T-helper 1 cell treated with Interleukin-12 subunit alpha and Interleukin-12 subunit beta and Interleukin-4 antibody, amounts not matched to agents 30 ng/mL and 1 ng/mL, for 36 hours (primary cell): ENCODE results near the gene PRAMEF11. TPM values are rescaled to one million over a fixed set of nuclear protein-coding genes. Genes with fewer than 3 reads are reported as not detected.
"Not testable (repeated sequence)": the region's sequence is repeated elsewhere in the genome, so short reads cannot be mapped to it uniquely, and the experiment has no call there.

Source experiments
- intact Hi-C: fragments of 100-400 bp; cut with micrococcal nuclease; formaldehyde crosslinking; loops from one replicate; pipeline ENCODE4 v1.15.1; 2024
- total RNA-seq: library from RNA; stranded (reverse); gene quantifications from 2 replicates; pipeline ENCODE4 v1.2.3, GENCODE V29; 2022

Gene PRAMEF11
- total RNA-seq: not detected in 2 replicates

DNA sequence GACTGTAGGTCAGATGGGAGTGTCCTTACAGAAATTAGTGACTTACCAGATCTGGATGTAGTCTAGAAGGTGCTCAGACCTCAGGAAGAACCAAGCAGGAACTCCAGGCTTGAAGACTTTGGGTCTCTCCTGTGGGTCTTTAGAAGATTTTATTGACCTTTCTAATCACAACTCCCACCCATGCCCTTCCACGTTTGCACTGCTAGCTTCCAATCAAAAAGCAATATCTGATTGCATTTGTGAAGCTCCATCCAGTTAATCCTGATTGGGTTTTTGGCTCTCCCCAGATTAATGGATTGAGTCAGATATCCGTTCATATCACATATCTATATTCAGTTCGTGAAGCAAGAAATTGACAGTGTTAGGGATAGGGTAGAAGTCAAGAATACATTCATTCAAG lies at the start of gene PRAMEF11:
Gene PRAMEF11, minus strand, starts transcription at position 101 of the 400 bp plus-strand sequence. CDS start 2,621 bp downstream, outside the sequence.
- intact Hi-C loops: not testable (repeated sequence)

DNA sequence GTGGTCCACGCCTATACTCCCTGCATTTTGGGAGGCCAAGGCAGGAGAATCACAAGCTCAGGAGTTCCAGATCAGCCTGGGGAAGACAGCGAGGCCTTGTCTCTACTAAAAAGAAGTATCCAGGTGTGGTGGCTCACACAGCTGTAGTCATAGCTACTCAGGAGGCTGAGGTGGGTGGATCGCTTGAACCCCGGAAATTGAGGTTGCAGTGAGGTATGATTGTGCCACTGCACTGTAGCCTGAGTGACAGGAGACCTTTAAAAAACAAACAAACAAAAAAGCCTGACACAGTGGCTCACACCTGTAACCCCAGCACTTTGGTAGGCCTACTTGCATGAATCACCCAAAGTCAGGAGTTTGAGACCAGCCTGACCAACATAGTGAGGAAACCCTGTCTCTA lies 47.2 kb upstream of the PRAMEF11 start:
- intact Hi-C loops: not testable (repeated sequence)

DNA sequence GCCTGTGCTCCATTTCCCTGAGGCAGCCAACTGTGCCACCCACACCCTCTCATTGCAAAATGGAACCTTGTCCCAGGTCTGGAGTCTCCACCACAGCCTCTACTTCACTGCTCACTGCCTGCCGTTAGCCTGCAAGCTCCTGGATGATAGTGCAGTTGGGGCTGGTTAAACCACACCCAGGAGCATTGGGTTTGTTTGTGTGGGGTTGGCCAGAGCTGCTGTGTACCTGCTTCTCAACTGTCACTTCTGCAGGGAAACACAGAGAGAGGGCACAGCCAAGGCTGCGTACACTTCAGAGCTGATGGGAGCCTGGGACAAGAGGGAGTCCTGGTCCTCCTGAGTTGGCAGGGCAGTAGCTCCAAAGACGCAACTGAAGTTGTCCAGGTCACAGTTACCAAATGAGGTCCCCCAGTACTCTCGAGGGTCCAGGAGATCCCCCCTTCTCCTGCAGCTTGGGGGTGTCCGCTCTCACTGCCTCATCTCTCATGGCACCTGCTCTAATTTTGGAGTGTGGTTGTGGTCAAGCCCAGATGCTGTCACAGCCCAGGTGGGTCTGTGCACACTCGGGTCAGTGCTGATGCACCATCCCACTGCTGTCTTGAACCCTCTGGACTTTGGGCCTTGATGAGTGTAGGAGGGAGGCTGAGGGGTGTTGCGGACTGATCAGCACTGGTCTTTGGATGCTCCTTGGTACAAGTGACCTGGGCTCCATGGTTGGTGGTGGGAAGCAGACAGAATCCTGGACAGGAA lies 32.1 kb upstream of the PRAMEF11 start:
- intact Hi-C loops: not testable (repeated sequence)

DNA sequence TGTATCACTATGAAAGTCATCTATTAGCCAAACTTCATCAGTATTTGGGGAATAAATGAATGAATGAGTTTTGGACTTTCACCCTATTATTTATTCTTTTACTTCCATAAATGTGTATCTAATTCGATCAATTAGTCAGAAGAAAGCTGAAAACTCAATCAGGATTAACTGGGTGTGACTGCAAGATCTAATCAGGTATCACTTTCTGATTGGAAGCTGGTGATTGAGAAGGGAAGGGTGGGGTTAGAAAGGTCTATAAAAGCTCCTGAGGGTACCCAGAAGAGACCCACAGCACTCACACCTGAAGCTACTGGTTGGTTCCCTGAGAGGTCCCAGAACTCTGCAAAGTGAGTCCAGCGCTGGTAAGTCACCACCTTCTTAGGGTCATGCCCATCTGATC lies 25.6 kb upstream of the PRAMEF11 start, which contains the start of gene PRAMEF2:
Gene PRAMEF2, plus strand, starts transcription at position 301 of the 400 bp plus-strand sequence. CDS start 1,924 bp downstream, outside the sequence.
- intact Hi-C loops: not testable (repeated sequence)

DNA sequence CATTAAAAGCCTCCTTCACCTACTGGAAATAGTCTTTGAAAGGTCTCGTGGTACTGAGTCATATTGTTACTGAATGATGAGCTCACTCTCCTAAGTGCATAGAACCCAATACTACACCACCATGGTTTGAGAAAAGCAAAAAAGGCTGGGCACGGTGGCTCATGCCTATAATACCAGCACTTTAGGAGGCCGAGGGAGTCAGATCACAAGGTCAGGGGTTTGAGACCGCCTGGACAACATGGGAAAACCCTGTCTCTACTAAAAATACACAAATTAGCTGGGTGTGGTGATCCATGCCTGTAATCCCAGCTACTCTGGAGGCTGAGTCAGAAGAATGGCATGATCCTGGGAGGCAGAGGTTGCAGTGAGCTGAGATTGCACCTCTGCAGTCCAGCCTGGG lies 20.6 kb upstream of the PRAMEF11 start:
- intact Hi-C loops: no loop called here

DNA sequence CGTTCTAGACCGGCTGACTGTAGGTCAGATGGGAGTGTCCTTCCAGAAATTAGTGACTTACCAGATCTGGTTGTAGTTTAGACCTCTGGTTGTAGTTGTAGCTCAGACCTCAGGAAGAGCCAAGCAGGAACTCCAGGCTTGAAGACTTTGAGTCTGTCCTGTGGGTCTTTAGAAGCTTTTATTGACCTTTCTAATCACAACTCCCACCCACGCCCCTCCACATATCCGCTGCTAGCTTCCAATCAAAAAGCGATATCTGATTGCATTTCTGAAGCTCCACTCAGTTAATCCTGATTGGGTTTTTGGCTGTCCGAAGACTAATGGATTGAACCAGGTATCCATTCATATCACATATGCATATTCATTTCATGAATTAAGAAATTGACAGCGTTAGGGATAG lies 17.4 kb upstream of the PRAMEF11 start, which contains the start of gene HNRNPCL1:
Gene HNRNPCL1, minus strand, starts transcription at position 101 of the 400 bp plus-strand sequence. CDS start 431 bp downstream, outside the sequence.
- intact Hi-C loops: not testable (repeated sequence)

DNA sequence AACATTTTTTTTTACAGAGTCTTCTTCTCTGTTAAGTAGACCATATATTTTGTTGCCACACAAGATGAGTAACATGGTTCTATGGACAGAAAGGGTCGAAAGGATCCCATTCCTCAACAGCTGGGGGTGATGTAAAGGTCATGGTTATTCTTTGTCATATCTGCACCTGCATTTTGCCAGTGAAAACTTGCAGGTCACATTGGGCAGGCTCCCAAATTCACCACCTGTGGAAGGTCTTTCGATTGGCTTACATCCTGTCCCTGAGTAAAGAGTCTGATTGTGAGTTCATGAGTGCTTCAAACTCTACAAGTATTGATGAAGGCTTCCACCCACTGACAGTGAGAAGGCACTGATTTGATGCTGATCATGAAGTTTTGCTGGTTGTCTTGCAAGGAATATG lies 2.0 kb upstream of the PRAMEF11 start:
- intact Hi-C loops: not testable (repeated sequence)

DNA sequence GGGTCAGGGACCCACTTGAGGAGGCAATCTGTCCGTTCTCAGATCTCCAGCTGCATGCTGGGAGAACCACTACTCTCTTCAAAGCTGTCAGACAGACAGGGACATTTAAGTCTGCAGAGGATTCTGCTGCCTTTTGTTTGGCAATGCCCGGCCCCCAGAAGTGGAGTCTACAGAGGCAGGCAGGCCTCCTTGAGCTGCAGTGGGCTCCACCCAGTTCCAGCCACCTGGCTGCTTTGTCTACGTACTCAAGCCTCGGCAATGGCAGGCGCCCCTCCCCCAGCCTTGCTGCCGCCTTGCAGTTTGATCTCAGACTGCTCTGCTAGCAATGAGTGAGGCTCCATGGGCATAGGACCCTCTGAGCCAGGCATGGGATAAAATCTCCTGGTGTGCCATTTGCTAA lies 12.1 kb downstream of the PRAMEF11 start:
- intact Hi-C loops: not testable (repeated sequence)

DNA sequence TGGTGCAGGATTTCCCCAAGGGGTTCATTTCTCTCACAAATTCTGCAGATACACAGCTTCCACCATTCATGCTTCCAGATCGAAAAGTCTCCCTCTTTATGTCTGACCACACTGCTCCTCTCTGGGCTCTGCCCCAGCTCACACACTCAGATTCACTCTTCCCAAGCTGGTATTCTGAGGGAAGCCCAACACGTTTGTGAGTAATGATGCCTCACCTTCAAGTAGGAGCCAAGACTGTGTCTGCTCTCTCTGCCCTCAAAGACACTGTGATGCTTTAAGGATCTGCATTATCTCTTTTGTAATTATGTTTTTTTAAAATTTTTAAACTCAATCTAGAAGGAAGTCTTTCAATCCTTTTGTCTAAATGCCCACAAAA lies 19.8 kb downstream of the PRAMEF11 start:
- intact Hi-C loops: no loop called here

DNA sequence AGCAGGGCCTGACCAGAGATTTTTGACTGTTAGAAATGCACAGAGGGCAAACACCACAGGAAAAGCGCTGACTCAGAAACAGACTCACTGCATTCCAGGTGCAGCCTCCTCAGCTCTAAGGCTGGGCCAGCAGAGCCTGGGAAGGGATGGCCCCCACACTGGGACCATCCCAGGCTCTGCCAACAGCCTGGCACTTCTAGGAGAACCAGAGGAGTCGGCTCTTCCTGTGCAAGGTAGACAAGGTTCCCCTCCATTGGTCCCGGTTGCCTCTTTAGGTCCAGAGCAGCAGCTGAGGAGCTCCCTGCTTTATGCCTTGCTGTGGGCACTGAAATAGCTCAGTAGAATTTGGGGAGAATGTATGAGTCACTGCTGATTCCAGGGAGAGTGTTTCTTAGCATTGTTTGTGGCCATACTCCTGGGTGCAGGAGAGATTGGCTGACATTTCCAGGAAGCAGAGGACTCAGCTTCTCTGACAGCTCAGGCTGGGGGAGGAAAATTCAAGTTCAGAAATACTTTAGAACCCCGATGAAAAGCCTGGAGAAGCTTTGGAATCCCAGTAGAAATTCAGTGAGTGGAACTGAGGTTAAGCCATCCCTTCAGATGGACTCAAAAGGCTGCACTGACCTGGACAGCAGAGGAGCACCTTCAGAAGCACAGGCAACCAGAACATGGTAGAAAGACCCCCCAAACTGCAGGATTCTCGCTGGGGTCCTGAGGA lies 20.4 kb downstream of the PRAMEF11 start:
- intact Hi-C loops: no loop called here

DNA sequence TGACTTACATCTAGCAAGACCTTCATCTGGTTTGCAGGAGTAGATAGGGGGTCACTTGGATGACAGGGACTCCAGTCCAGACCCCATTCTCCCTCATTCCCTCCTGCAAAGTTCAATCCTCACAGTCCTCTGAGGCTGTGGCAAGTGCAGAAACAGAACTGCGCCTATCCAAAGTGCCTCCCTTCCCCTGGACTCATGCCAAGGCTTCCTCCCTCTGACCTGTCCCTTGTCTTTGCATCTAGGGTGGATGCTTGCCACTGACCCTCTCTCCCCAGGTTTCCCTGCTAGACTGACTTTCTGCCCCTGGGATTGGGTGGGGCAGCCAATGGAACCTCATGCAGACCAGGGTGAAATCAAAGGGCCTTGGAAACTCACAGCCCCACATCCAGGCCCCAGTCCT lies 21.3 kb downstream of the PRAMEF11 start:
- intact Hi-C loops: no loop called here

DNA sequence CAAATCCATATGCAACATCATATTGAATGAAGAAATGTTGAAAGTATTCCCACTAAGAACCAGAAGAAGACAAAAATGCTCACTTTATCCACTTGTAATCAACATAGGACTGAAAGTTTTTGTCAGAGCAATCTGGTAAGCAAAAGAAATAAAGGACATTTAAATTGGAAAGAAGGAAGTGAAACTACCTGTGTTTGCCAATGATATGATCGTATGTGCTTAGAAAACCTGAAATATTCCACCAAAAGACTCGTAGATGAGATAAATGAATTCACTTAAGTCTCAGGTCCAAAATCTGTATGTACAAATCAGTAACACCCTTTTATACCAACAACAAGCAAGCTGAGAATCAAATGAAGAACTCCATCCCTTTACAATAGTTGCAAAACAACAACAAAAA lies 31.5 kb downstream of the PRAMEF11 start:
- intact Hi-C loops: no loop called here

DNA sequence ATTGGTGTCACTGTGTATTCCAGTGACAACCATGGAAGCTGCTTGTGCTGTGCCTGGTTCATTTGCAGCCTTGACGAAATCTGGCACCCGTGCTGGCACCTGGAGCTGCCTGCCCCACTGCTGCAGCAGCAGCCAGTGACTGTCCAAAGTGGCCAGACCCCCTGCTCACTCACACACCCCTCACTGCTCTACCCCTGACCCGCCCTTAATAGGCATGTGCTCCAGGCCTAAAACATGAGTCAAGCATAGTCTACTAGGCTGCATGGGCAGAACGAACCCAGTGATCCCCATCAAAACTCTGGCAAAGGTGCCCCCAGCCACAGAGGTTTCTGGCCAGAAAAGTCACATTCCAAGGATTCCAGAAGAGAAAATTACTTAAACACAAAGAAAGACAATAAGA lies 32.3 kb downstream of the PRAMEF11 start:
- intact Hi-C loops: no loop called here

DNA sequence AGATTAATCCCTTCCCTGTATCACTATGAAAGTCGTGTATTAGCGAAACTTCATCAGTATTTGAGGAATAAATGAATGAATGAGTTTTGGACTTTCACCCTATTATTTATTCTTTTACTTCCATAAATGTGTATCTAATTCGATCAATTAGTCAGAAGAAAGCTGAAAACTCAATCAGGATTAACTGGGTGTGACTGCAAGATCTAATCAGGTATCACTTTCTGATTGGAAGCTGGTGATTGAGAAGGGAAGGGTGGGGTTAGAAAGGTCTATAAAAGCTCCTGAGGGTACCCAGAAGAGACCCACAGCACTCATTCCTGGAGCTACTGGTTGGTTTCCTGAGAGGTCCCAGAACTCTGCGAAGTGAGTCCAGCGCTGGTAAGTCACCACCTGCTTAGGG lies 40.1 kb downstream of the PRAMEF11 start, which contains the start of gene PRAMEF1:
Gene PRAMEF1, plus strand, starts transcription at position 301 of the 400 bp plus-strand sequence. CDS start 1,831 bp downstream, outside the sequence.
- intact Hi-C loops: not testable (repeated sequence)

DNA sequence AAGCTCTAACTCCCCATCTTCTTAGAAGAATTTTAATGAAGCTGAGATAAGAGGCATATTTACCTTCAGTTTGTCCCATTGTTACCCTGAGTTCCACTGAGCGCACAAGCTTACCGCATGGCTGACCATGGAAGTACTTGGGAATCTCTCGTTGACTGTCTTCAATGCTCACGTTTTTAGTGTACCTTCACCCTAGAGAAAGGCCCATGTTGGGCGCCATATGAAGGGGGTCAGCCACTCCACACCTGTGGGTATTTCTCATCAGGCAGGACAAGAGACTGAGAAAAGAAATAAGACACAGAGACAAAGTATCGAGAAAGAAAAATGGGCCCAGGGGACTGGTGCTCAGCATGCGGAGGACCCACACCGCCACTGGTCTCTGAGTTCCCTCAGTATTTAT lies 46.5 kb downstream of the PRAMEF11 start:
- intact Hi-C loops: not testable (repeated sequence)

DNA sequence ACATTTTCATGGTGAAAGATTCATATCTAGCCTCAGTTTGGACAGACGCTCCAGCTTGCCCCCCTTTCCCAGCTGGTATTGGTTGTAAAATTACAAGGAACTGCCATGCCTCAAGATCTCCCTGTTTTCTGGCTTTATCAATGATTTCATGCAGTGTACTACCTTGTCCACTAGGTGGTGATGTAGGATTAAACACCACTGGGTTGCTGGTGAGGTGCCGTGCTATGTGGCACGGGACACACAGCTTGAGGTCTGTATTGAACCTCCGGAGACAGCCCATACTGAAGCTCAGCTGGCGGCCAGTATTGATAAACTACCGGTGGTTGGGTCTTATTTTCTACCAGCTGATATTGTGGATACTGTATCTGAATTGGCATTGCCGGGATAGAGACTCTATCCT lies 47.4 kb downstream of the PRAMEF11 start:
- intact Hi-C loops: not testable (repeated sequence)

DNA sequence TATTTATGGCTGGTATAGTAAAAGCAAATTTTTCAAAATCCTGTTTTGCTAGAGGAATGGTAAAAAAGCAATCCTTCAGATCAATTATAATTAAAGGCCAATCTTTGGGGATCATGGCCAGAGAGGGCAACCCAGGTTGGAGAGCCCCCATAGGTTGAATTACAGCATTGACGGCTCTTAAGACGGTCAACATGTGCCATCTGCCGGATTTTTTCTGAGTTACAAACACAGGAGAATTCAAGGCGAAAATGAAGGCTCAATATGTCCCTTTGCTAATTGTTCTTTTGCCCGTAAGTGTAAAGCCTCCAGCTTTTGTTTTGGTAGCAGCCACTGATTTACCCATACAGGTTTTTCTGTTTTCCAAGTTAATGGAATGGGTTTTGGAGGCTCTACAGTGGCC lies 49.7 kb downstream of the PRAMEF11 start:
- intact Hi-C loops: not testable (repeated sequence)

DNA sequence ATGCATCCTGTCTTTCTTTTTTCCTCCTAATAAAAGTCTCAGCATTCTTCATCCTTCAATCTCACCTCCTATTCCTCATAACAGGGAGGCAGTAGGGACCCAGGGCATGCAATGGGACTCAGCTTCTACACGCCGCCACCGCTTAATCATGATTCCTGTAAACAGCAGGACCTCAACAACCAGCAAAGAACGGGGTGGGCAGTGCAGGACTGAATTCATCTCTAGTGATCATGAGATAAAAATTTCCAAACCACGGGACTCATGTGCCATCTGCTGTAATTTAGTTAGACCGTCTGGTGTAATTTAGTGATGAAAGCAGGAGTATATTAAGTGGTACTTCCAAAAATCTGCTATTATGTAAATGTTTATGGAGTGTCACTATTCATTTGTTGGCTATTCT lies 52.3 kb downstream of the PRAMEF11 start:
- intact Hi-C loops: no loop called here

DNA sequence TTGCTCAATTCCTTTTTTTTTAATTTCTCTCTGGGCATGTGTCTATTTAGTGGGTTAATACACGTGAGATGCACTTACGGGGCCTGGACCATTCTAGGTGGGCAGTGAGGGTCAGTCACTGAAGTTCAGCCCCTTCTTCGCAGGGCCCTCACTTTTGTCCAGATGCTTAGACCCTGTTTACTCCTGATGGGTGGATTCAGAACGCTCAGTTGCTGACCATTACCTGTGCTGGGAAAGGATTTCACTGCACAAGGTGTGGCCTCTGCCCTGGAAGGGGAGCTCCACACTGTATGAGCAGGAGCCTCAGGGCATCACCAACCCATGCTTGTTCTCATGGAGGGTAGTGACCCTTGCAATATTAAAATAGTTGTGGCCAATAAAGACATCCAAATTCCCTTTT lies 53.1 kb downstream of the PRAMEF11 start:
- intact Hi-C loops: no loop called here

DNA sequence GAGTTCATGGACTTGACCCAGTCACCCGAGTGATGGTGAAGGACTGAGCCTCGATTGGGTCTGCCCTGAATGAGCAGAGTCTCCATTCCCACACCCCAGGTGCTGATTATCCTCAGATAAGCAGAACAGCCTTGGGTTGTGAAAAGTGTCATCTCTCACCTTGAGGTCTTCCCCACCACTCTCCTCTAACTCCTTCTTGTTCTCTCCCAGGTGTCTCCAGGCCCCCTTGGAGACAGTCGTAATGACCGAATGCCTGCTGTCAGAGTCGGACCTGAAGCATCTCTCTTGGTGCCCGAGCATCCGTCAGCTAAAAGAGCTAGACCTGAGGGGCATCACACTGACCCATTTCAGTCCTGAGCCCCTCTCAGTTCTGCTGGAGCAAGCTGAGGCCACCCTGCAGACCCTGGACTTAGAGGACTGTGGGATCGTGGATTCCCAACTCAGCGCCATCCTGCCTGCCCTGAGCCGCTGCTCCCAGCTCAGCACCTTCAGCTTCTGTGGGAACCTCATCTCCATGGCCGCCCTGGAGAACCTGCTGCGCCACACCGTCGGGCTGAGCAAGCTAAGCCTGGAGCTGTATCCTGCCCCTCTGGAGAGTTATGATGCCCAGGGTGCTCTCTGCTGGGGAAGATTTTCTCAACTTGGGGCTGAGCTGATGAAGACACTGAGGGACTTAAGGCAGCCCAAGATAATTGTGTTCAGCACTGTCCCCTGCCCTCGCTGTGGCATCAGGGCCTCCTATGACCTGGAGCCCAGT lies 54.2 kb downstream of the PRAMEF11 start:
- intact Hi-C loops: no loop called here

DNA sequence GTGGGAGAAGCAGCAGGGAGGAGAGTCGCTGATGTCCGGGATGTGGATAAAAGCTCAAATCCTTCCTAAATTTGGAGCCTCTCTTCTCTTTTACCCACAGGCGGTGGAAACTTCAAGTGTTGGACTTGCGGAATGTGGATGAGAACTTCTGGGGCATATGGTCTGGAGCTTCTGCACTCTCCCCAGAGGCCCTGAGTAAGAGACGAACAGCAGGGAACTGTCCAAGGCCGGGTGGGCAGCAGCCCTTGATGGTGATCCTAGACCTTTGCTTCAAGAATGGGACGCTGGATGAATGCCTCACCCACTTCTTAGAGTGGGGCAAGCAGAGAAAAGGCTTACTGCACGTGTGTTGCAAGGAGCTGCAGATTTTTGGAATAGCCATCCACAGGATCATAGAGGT lies 55.8 kb downstream of the PRAMEF11 start:
- intact Hi-C loops: no loop called here
